Smooth muscle cell (in vitro differentiated cells): ENCODE measurements around the gene CHCHD6. TPM values are rescaled to one million over a fixed set of nuclear protein-coding genes. Genes with fewer than 3 reads are reported as not detected.

Experiments
- DNase-seq: peaks from one replicate; lab custom pipeline; 2025; ENCODE audit not compliant: unreplicated experiment; lab: John Stamatoyannopoulos, UW
- H2AFZ ChIP-seq: fragments of 200-600 bp; sonication (generic); 2 replicates; pipeline ENCODE4 v1.6.0; 2016; ENCODE audit warnings: antibody characterized with exemption, low read depth, mild to moderate bottlenecking
- H3F3A ChIP-seq: fragments of 200-600 bp; sonication (generic); 2 replicates; pipeline ENCODE4 v1.6.0; 2017; ENCODE audit warnings: antibody characterized with exemption, low read depth
- H3K27ac ChIP-seq: fragments of 200-600 bp; sonication (generic); 2 replicates; pipeline ENCODE4 v1.5.1; 2016; ENCODE audit warnings: low read depth, mild to moderate bottlenecking
- H3K27me3 ChIP-seq: fragments of 200-600 bp; sonication (generic); 2 replicates; pipeline ENCODE4 v1.6.1; 2016; ENCODE audit warnings: low read depth, mild to moderate bottlenecking
- H3K36me3 ChIP-seq: fragments of 200-600 bp; sonication (generic); 2 replicates; pipeline ENCODE4 v1.5.1; 2016; ENCODE audit warnings: low read depth
- H3K4me1 ChIP-seq: fragments of 200-600 bp; sonication (generic); 2 replicates; pipeline ENCODE4 v1.5.1; 2016; ENCODE audit warnings: low read depth
- H3K4me2 ChIP-seq: fragments of 200-600 bp; sonication (generic); 2 replicates; pipeline ENCODE4 v1.6.0; 2016; ENCODE audit warnings: mild to moderate bottlenecking
- H3K4me3 ChIP-seq: fragments of 200-600 bp; sonication (generic); 2 replicates; pipeline ENCODE4 v1.5.1; 2016; ENCODE audit warnings: mild to moderate bottlenecking
- H3K79me2 ChIP-seq: fragments of 200-600 bp; sonication (generic); 2 replicates; pipeline ENCODE4 v1.6.0; 2016; ENCODE audit warnings: low read depth, mild to moderate bottlenecking
- H3K9ac ChIP-seq: fragments of 200-600 bp; sonication (generic); 2 replicates; pipeline ENCODE4 v1.6.0; 2016; ENCODE audit warnings: low read depth
- H3K9me3 ChIP-seq: fragments of 200-600 bp; sonication (generic); replicated peaks from 2 replicates; pipeline ENCODE4 v1.5.1; 2016; ENCODE audit warnings: low read depth
- H4K20me1 ChIP-seq: fragments of 200-600 bp; sonication (generic); 2 replicates; pipeline ENCODE4 v1.6.0; 2016; ENCODE audit warnings: low read depth
- CTCF ChIP-seq: fragments of 200-600 bp; sonication (generic); IDR thresholded peaks from 2 replicates; pipeline ENCODE4 v1.5.1; 2017; ENCODE audit warnings: borderline replicate concordance, mild to moderate bottlenecking, antibody characterized with exemption; ENCODE audit not compliant: insufficient read depth, poor library complexity, severe bottlenecking
- WGBS: methylation state at CpG from one replicate; pipeline ENCODE4 v1.1.7; 2016; ENCODE audit warnings: low lambda C conversion rate; 5-methylcytosine and 5-hydroxymethylcytosine counted together
- polyA plus RNA-seq: library from polyadenylated mRNA; unstranded; fragments of >200 nt; fragmentation: Nextera tagmentation; extraction: Ambion mirVana; gene quantifications from 2 replicates; pipeline ENCODE4 v1.2.1, GENCODE V29; 2016
- total RNA-seq: library from RNA; depleted of rRNA; stranded (reverse); fragments of >200 nt; gene quantifications from 2 replicates; pipeline ENCODE4 v1.2.3, GENCODE V29; 2014

Gene CHCHD6
- total and polyA plus RNA-seq, 2 experiments from 2014 or later = 6.7 to 27.2 TPM

- WGBS = 88% methylated on average over 4 of the region's 4 CpGs
- no peak overlapping the region for H3K4me3 ChIP-seq
- DNase-seq = no peak
- no peak overlapping the region for H3K4me2 ChIP-seq
- H2AFZ ChIP-seq = no peak overlapping the region
- H3K36me3 ChIP-seq = no peaks in the 10 kb centered on the region
- no peaks in the 10 kb centered on the region for H4K20me1 ChIP-seq
- H3K27me3 ChIP-seq = no peaks in the 10 kb centered on the region
- H3K79me2 ChIP-seq = no peaks in the 10 kb centered on the region
- TF ChIP-seq CTCF = no peak
- no peaks in the 10 kb centered on the region for H3K9me3 ChIP-seq
- no peak overlapping the region for H3K27ac ChIP-seq
- H3K9ac ChIP-seq = no peak overlapping the region
- H3K4me1 ChIP-seq = no peaks in the 10 kb centered on the region
- H3F3A ChIP-seq = no peaks in the 10 kb centered on the region
These were observed 163.3 kb downstream of the CHCHD6 start for GRCh38 chr3:126867190-126867862.

GRCh38 chr3:126867863-126868200 is 163.8 kb downstream of the CHCHD6 start:
- no peak for DNase-seq

GRCh38 chr3:126870608-126871210 is 166.7 kb downstream of the CHCHD6 start:
- H3K79me2 ChIP-seq = no peaks in the 10 kb centered on the region
- H3K9ac ChIP-seq = no peak overlapping the region
- TF ChIP-seq CTCF = no peak
- no peaks in the 10 kb centered on the region for H3K4me1 ChIP-seq
- no peak overlapping the region for H2AFZ ChIP-seq
- no peaks in the 10 kb centered on the region for H4K20me1 ChIP-seq
- H3K36me3 ChIP-seq = no peaks in the 10 kb centered on the region
- H3K4me2 ChIP-seq = no peak overlapping the region
- H3K27me3 ChIP-seq = no peaks in the 10 kb centered on the region
- no peak for DNase-seq
- H3K9me3 ChIP-seq = no peaks in the 10 kb centered on the region
- no peak overlapping the region for H3K4me3 ChIP-seq
- 87% methylated on average over 9 of the region's 9 CpGs for WGBS
- H3K27ac ChIP-seq = no peak overlapping the region
- no peaks in the 10 kb centered on the region for H3F3A ChIP-seq

More at GRCh38 chr3:126867863-126868200, 163.8 kb downstream of the CHCHD6 start:
- H3K27ac ChIP-seq = no peak overlapping the region
- H3K4me3 ChIP-seq = no peak overlapping the region
- no peaks in the 10 kb centered on the region for H3K27me3 ChIP-seq
- H3K4me2 ChIP-seq = no peak overlapping the region
- TF ChIP-seq CTCF = no peak
- H3K36me3 ChIP-seq = no peaks in the 10 kb centered on the region
- H4K20me1 ChIP-seq = no peaks in the 10 kb centered on the region
- no peak overlapping the region for H2AFZ ChIP-seq
- H3K79me2 ChIP-seq = no peaks in the 10 kb centered on the region
- no peaks in the 10 kb centered on the region for H3K4me1 ChIP-seq
- H3K9ac ChIP-seq = no peak overlapping the region
- H3K9me3 ChIP-seq = no peaks in the 10 kb centered on the region
- WGBS = 100% methylated on average over 1 of the region's 1 CpG
- no peaks in the 10 kb centered on the region for H3F3A ChIP-seq
